DOHH2 (cell line): ENCODE data around the gene PCP4.

Experiments
- H3F3A ChIP-seq: fragments of 200-600 bp; sonication (generic), shearing (Covaris generic); 2 replicates; pipeline ENCODE4 v1.6.0; 2016; ENCODE audit warnings: antibody characterized with exemption, mild to moderate bottlenecking; ENCODE audit not compliant: control insufficient read depth, insufficient read depth
- H3K27ac ChIP-seq: fragments of 200-600 bp; sonication (generic); 2 replicates; pipeline ENCODE4 v1.5.1; 2014; ENCODE audit warnings: low read depth, mild to moderate bottlenecking, low read length, moderate library complexity
- H3K27me3 ChIP-seq: fragments of 200-600 bp; sonication (generic); 2 replicates; pipeline ENCODE4 v1.6.1; 2014; ENCODE audit warnings: mild to moderate bottlenecking, low read length, mixed read lengths; ENCODE audit not compliant: control insufficient read depth
- H3K36me3 ChIP-seq: fragments of 200-600 bp; sonication (generic); 2 replicates; pipeline ENCODE4 v1.6.1; 2014; ENCODE audit warnings: mild to moderate bottlenecking, low read length, moderate library complexity, mixed read lengths; ENCODE audit not compliant: control insufficient read depth
- H3K4me1 ChIP-seq: fragments of 200-600 bp; sonication (generic); 2 replicates; pipeline ENCODE4 v1.6.1; 2014; ENCODE audit warnings: mild to moderate bottlenecking, low read length, mixed read lengths; ENCODE audit not compliant: control insufficient read depth
- H3K4me2 ChIP-seq: fragments of 200-600 bp; sonication (generic); 2 replicates; pipeline ENCODE4 v1.6.0; 2014; ENCODE audit warnings: mild to moderate bottlenecking, low read length, moderate library complexity
- H3K4me3 ChIP-seq: fragments of 200-600 bp; sonication (generic); 2 replicates; pipeline ENCODE4 v1.5.1; 2014; ENCODE audit warnings: mild to moderate bottlenecking, low read length, mixed read lengths
- H3K79me2 ChIP-seq: fragments of 200-600 bp; sonication (generic); 2 replicates; pipeline ENCODE4 v1.6.1; 2014; ENCODE audit warnings: mild to moderate bottlenecking, low read length, mixed read lengths; ENCODE audit not compliant: control insufficient read depth
- H3K9me2 ChIP-seq: fragments of 200-600 bp; sonication (generic); replicated peaks from 2 replicates; pipeline ENCODE4 v1.6.1; 2014; ENCODE audit warnings: mild to moderate bottlenecking, low read length, mixed read lengths; ENCODE audit not compliant: control insufficient read depth
- H3K9me3 ChIP-seq: fragments of 200-600 bp; sonication (generic); 2 replicates; pipeline ENCODE4 v1.6.1; 2014; ENCODE audit warnings: antibody characterized with exemption, low read length, mixed read lengths; ENCODE audit not compliant: control insufficient read depth, insufficient read depth
- H4K20me1 ChIP-seq: fragments of 200-600 bp; sonication (generic); 2 replicates; pipeline ENCODE4 v1.6.0; 2014; ENCODE audit warnings: low read depth, mild to moderate bottlenecking, antibody characterized with exemption, low read length, moderate library complexity; ENCODE audit not compliant: control insufficient read depth, insufficient read depth
- EZH2phosphoT487 ChIP-seq: fragments of 200-600 bp; sonication (generic); IDR thresholded peaks from 2 replicates; pipeline ENCODE4 v1.6.1; 2017; ENCODE audit warnings: borderline replicate concordance, mild to moderate bottlenecking, antibody characterized with exemption, low read length, moderate library complexity, mixed read lengths
- TF ChIP-seq, protein P1 (sequence below): fragments of 200-600 bp; sonication (generic); IDR thresholded peaks from one replicate; pipeline ENCODE4 v1.5.1; 2014; ENCODE audit warnings: antibody characterized with exemption, mild to moderate bottlenecking, low read depth, low read length; ENCODE audit not compliant: poor library complexity, severe bottlenecking

Gene PCP4

DNA sequence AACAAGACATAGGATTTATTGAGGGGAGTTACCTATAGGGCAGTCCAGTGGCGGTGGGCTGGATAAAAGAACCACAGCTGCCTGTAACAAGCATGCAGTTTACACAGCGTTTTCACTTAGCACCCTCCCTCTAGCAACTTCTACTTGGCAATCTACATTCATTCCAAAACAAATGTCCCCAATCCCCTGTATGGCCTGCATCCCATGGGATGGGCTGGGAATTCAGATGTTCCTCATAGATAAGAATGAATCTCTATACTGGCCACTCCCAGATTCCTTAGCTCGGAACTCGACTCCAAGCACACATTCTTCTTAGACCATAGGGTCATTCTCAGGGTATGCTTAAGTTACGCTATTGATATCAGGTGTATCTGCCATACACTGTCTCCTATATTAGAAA lies 33.3 kb downstream of the PCP4 start:
- Histone ChIP-seq H3K9me2 (no peaks in the 10 kb centered on the region), H3F3A (no peaks in the 10 kb centered on the region), H3K27ac (no peak overlapping the region), H3K27me3 (no peaks in the 10 kb centered on the region), H3K79me2 (no peaks in the 10 kb centered on the region), H3K9me3 (no peaks in the 10 kb centered on the region), H3K4me1 (no peaks in the 10 kb centered on the region), H3K4me3 (no peak overlapping the region), H3K4me2 (no peak overlapping the region), H4K20me1 (no peaks in the 10 kb centered on the region), H3K36me3 (no peaks in the 10 kb centered on the region)
- TF ChIP-seq EZH2phosphoT487: no peak
- TF ChIP-seq, protein P1, sequence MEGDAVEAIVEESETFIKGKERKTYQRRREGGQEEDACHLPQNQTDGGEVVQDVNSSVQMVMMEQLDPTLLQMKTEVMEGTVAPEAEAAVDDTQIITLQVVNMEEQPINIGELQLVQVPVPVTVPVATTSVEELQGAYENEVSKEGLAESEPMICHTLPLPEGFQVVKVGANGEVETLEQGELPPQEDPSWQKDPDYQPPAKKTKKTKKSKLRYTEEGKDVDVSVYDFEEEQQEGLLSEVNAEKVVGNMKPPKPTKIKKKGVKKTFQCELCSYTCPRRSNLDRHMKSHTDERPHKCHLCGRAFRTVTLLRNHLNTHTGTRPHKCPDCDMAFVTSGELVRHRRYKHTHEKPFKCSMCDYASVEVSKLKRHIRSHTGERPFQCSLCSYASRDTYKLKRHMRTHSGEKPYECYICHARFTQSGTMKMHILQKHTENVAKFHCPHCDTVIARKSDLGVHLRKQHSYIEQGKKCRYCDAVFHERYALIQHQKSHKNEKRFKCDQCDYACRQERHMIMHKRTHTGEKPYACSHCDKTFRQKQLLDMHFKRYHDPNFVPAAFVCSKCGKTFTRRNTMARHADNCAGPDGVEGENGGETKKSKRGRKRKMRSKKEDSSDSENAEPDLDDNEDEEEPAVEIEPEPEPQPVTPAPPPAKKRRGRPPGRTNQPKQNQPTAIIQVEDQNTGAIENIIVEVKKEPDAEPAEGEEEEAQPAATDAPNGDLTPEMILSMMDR: no peak

DNA sequence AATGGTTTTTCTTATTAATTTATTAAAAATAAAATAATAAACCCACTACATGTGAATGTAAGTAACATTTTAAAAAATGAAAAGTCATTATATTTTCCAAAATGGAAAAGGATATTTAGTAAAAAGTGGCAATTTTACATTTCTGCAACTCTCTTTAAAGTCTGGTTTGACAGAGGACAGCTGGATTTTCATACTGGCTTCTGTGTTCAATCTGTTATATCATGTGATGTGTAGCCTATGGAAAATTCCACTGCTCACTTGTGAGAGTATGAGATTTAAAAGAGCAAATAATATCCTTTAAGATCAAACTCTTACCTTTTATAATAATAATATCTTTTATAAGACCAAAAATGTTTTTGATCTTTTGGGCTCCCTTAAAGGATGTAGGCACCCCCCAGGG lies 33.7 kb downstream of the PCP4 start:
- H3F3A ChIP-seq: no peaks in the 10 kb centered on the region
- H4K20me1 ChIP-seq: no peaks in the 10 kb centered on the region
- no peaks in the 10 kb centered on the region for H3K27me3 ChIP-seq
- H3K79me2 ChIP-seq: no peaks in the 10 kb centered on the region
- H3K9me2 ChIP-seq: no peaks in the 10 kb centered on the region
- H3K27ac ChIP-seq: no peak overlapping the region
- no peak overlapping the region for H3K4me3 ChIP-seq
- no peaks in the 10 kb centered on the region for H3K9me3 ChIP-seq
- no peaks in the 10 kb centered on the region for H3K36me3 ChIP-seq
- TF ChIP-seq, protein P1: no peak
- TF ChIP-seq EZH2phosphoT487: no peak
- no peak overlapping the region for H3K4me2 ChIP-seq
- H3K4me1 ChIP-seq: no peaks in the 10 kb centered on the region

DNA sequence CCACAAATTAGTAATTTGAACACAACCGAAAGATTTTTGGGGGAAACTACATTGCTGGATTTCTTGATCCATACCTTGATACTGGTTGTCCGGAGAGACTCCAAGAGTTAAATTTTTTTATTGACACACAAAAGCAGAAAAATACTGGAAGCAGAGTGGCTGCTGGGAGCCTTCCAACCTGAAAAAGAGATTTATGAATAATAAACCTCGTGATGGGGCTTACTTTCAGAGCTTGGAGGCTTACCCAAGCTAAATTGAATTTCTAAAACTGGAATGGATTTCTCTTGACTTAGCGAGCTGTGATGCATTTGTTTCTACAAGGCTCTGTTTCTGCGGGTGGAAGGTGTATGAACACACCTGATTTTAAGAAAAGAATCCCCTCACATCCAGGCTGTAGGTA lies 35.7 kb downstream of the PCP4 start:
- Histone ChIP-seq H3K27me3 (no peaks in the 10 kb centered on the region), H3F3A (no peaks in the 10 kb centered on the region), H3K4me3 (no peak overlapping the region), H3K79me2 (no peaks in the 10 kb centered on the region), H3K9me3 (no peaks in the 10 kb centered on the region), H3K27ac (no peak overlapping the region), H3K4me1 (no peaks in the 10 kb centered on the region), H3K36me3 (no peaks in the 10 kb centered on the region), H3K4me2 (no peak overlapping the region), H3K9me2 (no peaks in the 10 kb centered on the region), H4K20me1 (no peaks in the 10 kb centered on the region)
- TF ChIP-seq, protein P1: no peak
- no peak for TF ChIP-seq EZH2phosphoT487

DNA sequence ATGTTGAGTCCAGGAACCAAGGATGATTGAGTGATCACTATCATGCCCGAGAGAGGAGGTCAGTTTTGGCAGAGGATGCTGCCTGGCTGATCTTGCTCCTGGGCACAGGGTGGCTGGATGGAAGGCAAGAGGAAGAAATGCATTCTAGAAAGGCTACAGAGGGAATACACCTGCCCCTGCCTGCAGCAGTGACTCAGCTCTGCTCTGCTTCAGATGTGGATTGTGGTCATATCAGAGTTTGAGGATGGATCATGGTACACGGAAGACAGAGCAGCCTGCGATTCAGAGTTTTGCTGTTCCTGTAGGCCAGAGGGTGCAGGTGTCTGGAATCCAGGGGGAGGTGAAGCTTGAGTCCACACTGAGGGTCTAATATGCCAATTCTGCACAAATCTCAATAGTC lies 37.2 kb downstream of the PCP4 start:
- H3K4me2 ChIP-seq: no peak overlapping the region
- H3K27me3 ChIP-seq: no peaks in the 10 kb centered on the region
- no peaks in the 10 kb centered on the region for H3K36me3 ChIP-seq
- no peaks in the 10 kb centered on the region for H3K9me3 ChIP-seq
- no peaks in the 10 kb centered on the region for H3K79me2 ChIP-seq
- no peaks in the 10 kb centered on the region for H3F3A ChIP-seq
- no peaks in the 10 kb centered on the region for H3K9me2 ChIP-seq
- no peaks in the 10 kb centered on the region for H4K20me1 ChIP-seq
- H3K27ac ChIP-seq: no peak overlapping the region
- no peak for TF ChIP-seq EZH2phosphoT487
- TF ChIP-seq, protein P1: no peak
- no peak overlapping the region for H3K4me3 ChIP-seq
- peaks cover 8% of the 10 kb centered on the region; the same call in 1 of the 2 replicates for H3K4me1 ChIP-seq
